ENCODE results near the gene CXCL12. TPM values are rescaled to one million over a fixed set of nuclear protein-coding genes. Genes with fewer than 3 reads are reported as not detected.

Gene CXCL12
- total and polyA plus RNA-seq, 4 donors = 23.8 to 66.3 (median 41.8) TPM

DNA sequence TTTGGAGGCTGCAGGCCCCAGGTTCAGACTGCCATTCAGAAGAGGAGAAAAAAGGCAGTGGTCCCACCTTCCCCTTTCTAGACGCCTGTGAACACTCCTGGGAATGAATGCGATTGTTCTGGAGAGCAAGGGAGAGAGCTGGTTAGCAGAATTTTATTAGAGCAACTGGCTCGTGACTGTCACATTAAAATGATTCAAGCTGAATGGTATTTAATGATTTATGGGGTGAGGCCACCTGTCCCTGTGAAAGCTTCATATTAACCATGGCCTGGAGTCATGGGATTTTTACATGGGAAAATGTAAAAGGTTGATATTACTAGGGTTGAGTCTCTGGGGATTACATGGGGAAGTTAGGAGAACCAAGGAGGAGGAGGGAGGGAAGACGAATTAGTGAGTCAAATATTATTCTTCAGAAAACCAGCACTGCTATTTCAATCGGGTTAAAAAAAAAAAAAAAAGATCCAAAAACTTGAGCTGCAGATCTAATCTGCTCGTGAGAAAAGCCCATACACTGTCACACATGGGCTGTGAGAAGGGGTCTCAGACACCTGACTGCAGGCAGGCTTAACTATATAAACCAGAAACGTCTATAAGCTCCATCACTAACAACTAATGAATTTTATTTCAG lies 8.3 kb downstream of the CXCL12 start (continued):
- TF ChIP-seq, protein P1, sequence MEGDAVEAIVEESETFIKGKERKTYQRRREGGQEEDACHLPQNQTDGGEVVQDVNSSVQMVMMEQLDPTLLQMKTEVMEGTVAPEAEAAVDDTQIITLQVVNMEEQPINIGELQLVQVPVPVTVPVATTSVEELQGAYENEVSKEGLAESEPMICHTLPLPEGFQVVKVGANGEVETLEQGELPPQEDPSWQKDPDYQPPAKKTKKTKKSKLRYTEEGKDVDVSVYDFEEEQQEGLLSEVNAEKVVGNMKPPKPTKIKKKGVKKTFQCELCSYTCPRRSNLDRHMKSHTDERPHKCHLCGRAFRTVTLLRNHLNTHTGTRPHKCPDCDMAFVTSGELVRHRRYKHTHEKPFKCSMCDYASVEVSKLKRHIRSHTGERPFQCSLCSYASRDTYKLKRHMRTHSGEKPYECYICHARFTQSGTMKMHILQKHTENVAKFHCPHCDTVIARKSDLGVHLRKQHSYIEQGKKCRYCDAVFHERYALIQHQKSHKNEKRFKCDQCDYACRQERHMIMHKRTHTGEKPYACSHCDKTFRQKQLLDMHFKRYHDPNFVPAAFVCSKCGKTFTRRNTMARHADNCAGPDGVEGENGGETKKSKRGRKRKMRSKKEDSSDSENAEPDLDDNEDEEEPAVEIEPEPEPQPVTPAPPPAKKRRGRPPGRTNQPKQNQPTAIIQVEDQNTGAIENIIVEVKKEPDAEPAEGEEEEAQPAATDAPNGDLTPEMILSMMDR (IDR thresholded peaks at IDR 0.05; ENCODE audit: low read depth, low read length, missing input control) = no peak
- no peak for TF ChIP-seq FOXA1 (IDR thresholded peaks at IDR 0.05)
- TF ChIP-seq, protein P2, sequence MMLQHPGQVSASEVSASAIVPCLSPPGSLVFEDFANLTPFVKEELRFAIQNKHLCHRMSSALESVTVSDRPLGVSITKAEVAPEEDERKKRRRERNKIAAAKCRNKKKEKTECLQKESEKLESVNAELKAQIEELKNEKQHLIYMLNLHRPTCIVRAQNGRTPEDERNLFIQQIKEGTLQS (IDR thresholded peaks at IDR 0.05) = no peak
- no peak for TF ChIP-seq JUND (IDR thresholded peaks at IDR 0.05)
- no peak for TF ChIP-seq RXRA (IDR thresholded peaks at IDR 0.05)

DNA sequence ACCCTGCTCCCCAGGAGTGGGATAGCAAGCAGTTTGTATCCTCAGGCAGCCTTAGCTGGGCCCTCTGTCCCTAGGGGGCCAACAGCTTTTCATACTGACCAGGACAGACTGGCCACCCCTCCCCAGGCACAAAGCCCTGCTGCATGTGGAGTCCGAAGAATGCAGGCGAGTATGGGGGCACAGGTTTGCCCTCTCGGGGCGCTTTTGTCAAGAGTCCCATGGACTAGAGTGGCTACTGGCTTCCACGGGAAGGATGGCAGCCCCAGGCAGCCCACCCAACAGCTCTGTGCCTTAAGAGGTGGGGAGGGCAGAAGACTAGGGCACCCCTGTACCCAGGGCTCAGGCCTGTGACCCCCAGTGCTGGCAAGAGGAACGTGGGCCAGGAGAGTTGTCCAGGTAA lies 10.7 kb downstream of the CXCL12 start:
- H3K9ac ChIP-seq (ENCODE audit: low read depth in 1 of 2, low read length in 2 of 2) = no peak overlapping the region
- no peaks in the 10 kb centered on the region for H3K9me3 ChIP-seq (ENCODE audit: control insufficient read depth in 4 of 4, low read length in 3 of 4)
- TF ChIP-seq SP1 (IDR thresholded peaks at IDR 0.05) (no peak), RXRA (IDR thresholded peaks at IDR 0.05) (no peak)
- H3K27ac ChIP-seq (ENCODE audit: low read depth in 1 of 2, low read length in 2 of 2) = no peak overlapping the region
- no peaks in the 10 kb centered on the region for H3K36me3 ChIP-seq (ENCODE audit: control insufficient read depth in 4 of 4, insufficient read depth in 3 of 4, low read depth in 1 of 4, low read length in 3 of 4)
- no peaks in the 10 kb centered on the region for H3K27me3 ChIP-seq (ENCODE audit: control insufficient read depth in 4 of 4, insufficient read depth in 4 of 4, low read length in 3 of 4)
- H3K4me3 ChIP-seq (ENCODE audit: low read depth in 1 of 3, low read length in 3 of 3) = no peak overlapping the region
- WGBS = 86% methylated on average over 6 of the region's 6 CpGs
- no peak for DNase-seq (ENCODE audit: low spot score)
- no peaks in the 10 kb centered on the region for H3K4me1 ChIP-seq (ENCODE audit: control insufficient read depth in 4 of 4, insufficient read depth in 4 of 4, low read length in 3 of 4)

DNA sequence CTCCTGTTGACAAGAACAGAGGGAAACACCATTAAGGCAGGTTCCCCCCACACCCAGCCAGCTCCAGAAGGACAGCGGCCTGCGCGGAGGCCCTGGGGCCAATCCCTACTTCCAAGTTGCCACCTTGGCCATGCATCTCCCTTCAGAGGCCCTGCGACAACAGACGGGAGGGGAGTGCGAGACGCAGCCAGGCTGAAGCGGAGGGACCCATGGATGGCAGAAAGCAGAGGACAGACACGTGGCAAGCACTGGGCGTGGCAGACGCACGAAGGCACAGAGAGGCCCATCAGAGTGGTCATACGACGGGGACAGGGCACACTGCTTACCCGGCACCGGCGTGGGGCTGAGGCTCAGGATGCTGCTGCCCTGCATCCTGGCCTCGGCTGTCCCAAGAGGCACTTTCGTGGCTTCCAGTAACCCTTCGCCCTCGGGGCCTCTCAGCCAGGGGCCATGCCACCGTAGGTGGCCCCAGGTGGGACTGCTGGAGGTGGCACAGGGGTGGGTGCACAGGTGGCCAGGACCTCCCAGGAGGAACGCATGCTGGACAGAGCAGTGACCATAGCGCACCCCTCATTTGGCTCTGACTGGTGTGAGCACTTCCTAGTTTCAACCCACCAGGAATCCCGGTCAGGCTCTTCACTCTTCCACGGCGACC lies 11.4 kb downstream of the CXCL12 start:
- Histone ChIP-seq H3K9me3 (ENCODE audit: control insufficient read depth in 4 of 4, low read length in 3 of 4) (no peaks in the 10 kb centered on the region), H3K4me3 (ENCODE audit: low read depth in 1 of 3, low read length in 3 of 3) (no peak overlapping the region), H3K4me1 (ENCODE audit: control insufficient read depth in 4 of 4, insufficient read depth in 4 of 4, low read length in 3 of 4) (no peaks in the 10 kb centered on the region), H3K27ac (ENCODE audit: low read depth in 1 of 2, low read length in 2 of 2) (no peak overlapping the region), H3K36me3 (ENCODE audit: control insufficient read depth in 4 of 4, insufficient read depth in 3 of 4, low read depth in 1 of 4, low read length in 3 of 4) (no peaks in the 10 kb centered on the region), H3K9ac (ENCODE audit: low read depth in 1 of 2, low read length in 2 of 2) (no peak overlapping the region), H3K27me3 (ENCODE audit: control insufficient read depth in 4 of 4, insufficient read depth in 4 of 4, low read length in 3 of 4) (no peaks in the 10 kb centered on the region)
- WGBS = 92% methylated on average over 27 of the region's 27 CpGs
- TF ChIP-seq FOXA1 (IDR thresholded peaks at IDR 0.05) (no peak), FOXA2 (IDR thresholded peaks at IDR 0.05) (no peak), SP1 (IDR thresholded peaks at IDR 0.05) (no peak), JUND (IDR thresholded peaks at IDR 0.05) (no peak), EGR1 (IDR thresholded peaks at IDR 0.05; ENCODE audit: low read depth in 2 of 2) (no peak), YY1 (IDR thresholded peaks at IDR 0.05) (no peak)
- TF ChIP-seq, protein P2 (IDR thresholded peaks at IDR 0.05) = no peak
- TF ChIP-seq, protein P3, sequence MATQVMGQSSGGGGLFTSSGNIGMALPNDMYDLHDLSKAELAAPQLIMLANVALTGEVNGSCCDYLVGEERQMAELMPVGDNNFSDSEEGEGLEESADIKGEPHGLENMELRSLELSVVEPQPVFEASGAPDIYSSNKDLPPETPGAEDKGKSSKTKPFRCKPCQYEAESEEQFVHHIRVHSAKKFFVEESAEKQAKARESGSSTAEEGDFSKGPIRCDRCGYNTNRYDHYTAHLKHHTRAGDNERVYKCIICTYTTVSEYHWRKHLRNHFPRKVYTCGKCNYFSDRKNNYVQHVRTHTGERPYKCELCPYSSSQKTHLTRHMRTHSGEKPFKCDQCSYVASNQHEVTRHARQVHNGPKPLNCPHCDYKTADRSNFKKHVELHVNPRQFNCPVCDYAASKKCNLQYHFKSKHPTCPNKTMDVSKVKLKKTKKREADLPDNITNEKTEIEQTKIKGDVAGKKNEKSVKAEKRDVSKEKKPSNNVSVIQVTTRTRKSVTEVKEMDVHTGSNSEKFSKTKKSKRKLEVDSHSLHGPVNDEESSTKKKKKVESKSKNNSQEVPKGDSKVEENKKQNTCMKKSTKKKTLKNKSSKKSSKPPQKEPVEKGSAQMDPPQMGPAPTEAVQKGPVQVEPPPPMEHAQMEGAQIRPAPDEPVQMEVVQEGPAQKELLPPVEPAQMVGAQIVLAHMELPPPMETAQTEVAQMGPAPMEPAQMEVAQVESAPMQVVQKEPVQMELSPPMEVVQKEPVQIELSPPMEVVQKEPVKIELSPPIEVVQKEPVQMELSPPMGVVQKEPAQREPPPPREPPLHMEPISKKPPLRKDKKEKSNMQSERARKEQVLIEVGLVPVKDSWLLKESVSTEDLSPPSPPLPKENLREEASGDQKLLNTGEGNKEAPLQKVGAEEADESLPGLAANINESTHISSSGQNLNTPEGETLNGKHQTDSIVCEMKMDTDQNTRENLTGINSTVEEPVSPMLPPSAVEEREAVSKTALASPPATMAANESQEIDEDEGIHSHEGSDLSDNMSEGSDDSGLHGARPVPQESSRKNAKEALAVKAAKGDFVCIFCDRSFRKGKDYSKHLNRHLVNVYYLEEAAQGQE (IDR thresholded peaks at IDR 0.05) = no peak
- TF ChIP-seq, protein P4, sequence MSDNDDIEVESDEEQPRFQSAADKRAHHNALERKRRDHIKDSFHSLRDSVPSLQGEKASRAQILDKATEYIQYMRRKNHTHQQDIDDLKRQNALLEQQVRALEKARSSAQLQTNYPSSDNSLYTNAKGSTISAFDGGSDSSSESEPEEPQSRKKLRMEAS (IDR thresholded peaks at IDR 0.05) = no peak
- DNase-seq (ENCODE audit: low spot score) = no peak
